ENCODE data around the gene PRKN.

GRCh38 chr6:162651505-162651904 lies 76.1 kb downstream of the PRKN start:
- no peak for TF ChIP-seq POLR2A (IDR thresholded peaks at IDR 0.05)
- no peak for TF ChIP-seq CTCF (IDR thresholded peaks at IDR 0.05)

Data from thyroid gland (tissue), 4 donors.